ENCODE measurements around the gene GCFC2. TPM values are rescaled to one million over a fixed set of nuclear protein-coding genes. Genes with fewer than 3 reads are reported as not detected.

GCFC2 gene
- total RNA-seq, 1 experiment from 2014 or later = 20.1 TPM

GRCh38 chr2:75632091-75632701 is 78.5 kb downstream of the GCFC2 start:
- no peak for TF ChIP-seq JUND (IDR thresholded peaks at IDR 0.05)
- no peak for TF ChIP-seq MAX (IDR thresholded peaks at IDR 0.05)
- no peak for TF ChIP-seq ELF1 (IDR thresholded peaks at IDR 0.05; ENCODE audit: borderline replicate concordance, low read depth)
- no peak for TF ChIP-seq ATF3 (IDR thresholded peaks at IDR 0.05)
- TF ChIP-seq YY1 (IDR thresholded peaks at IDR 0.05; ENCODE audit: extremely low read depth, insufficient replicate concordance, low read depth, low read length) = no peak
- no peak for TF ChIP-seq CTCF (IDR thresholded peaks at IDR 0.05 in 2 of 3, conservative IDR thresholded peaks at IDR 0.05 in 1 of 3; ENCODE audit: borderline replicate concordance in 1 of 3, insufficient read depth in 1 of 3, low read depth in 2 of 3, low read length in 2 of 3)
- no peak for TF ChIP-seq ZFX (IDR thresholded peaks at IDR 0.05)
- no peak for TF ChIP-seq EZH2 (IDR thresholded peaks at IDR 0.05)
- TF ChIP-seq EGR1 (IDR thresholded peaks at IDR 0.05; ENCODE audit: low read depth) = no peak
- TF ChIP-seq EZH2phosphoT487 (IDR thresholded peaks at IDR 0.05; ENCODE audit: borderline replicate concordance) = no peak
- TF ChIP-seq TCF7L2 (IDR thresholded peaks at IDR 0.05; ENCODE audit: borderline replicate concordance, extremely low read depth, insufficient read depth, insufficient read length) = no peak
- TF ChIP-seq CEBPB (IDR thresholded peaks at IDR 0.05; ENCODE audit: low read depth) = no peak
- no peak for TF ChIP-seq SRF (IDR thresholded peaks at IDR 0.05; ENCODE audit: low read depth)
- no peak for TF ChIP-seq ZNF274 (IDR thresholded peaks at IDR 0.05; ENCODE audit: low read depth, low read length)
- no peak for TF ChIP-seq SIN3A (IDR thresholded peaks at IDR 0.05; ENCODE audit: low read depth)
- TF ChIP-seq FOSL1 (IDR thresholded peaks at IDR 0.05; ENCODE audit: low read depth) = no peak
- POLR2A ChIA-PET = no interaction called here
- Histone ChIP-seq H2AFZ (ENCODE audit: low read depth, low read length, poor library complexity, severe bottlenecking) (no peak overlapping the region), H3K36me3 (ENCODE audit: control insufficient read depth in 1 of 2, insufficient read depth in 2 of 2, low read length in 2 of 2) (no peaks in the 10 kb centered on the region), H3K4me1 (ENCODE audit: control insufficient read depth in 1 of 2, insufficient read depth in 2 of 2, low read length in 2 of 2) (no peaks in the 10 kb centered on the region), H3K9me2 (ENCODE audit: insufficient read depth) (no peaks in the 10 kb centered on the region), H3K9ac (ENCODE audit: low read length) (no peak overlapping the region), H3K9me3 (ENCODE audit: control insufficient read depth in 1 of 2, insufficient read depth in 1 of 2, low read depth in 1 of 2, low read length in 2 of 2) (no peaks in the 10 kb centered on the region), H4K20me1 (ENCODE audit: insufficient read depth) (no peaks in the 10 kb centered on the region), H3K79me2 (ENCODE audit: insufficient read depth, low read length) (no peaks in the 10 kb centered on the region), H3K27me3 (ENCODE audit: insufficient read depth, low read length) (peaks cover 1% of the 10 kb centered on the region; the same call in 1 of the 2 replicates), H3K4me2 (ENCODE audit: low read length) (no peak overlapping the region), H3K27ac (ENCODE audit: low read depth, low read length) (no peak overlapping the region), H3K4me3 (replicated peaks in 1 of 2; ENCODE audit: low read depth in 1 of 2, low read length in 2 of 2) (no peak overlapping the region)
- CTCF ChIA-PET = no interaction called here
- RAD21 ChIA-PET (ENCODE audit: low non-redundant PET in 1 of 2, low total read pairs in 2 of 2, uncharacterized antibody in 2 of 2, unreplicated experiment in 2 of 2) = interaction anchor here in 1 of 2 experiments (0.8 kb wide), 1 partner anchor 1055 kb away, joined by 3 read pairs; no protein-coding TSS in a partner anchor
- ATAC-seq (no peak), DNase-seq (ENCODE audit: low read depth, low spot score) (no peak)
- intact Hi-C loops (cut with micrococcal nuclease) = no loop called here
- BruUV-seq (replicated peaks) = no TSS peak

All from HCT116 (cell line).